Omental fat pad (tissue), 4 donors: ENCODE results near the gene FER. TPM values are rescaled to one million over a fixed set of nuclear protein-coding genes. Genes with fewer than 3 reads are reported as not detected.

Experiments
- ATAC-seq: fragments of 150-250 bp; one replicate; pipeline ENCODE4 v1.9.1; 2016; ENCODE audit warnings: mild to moderate bottlenecking, moderate library complexity; ENCODE audit not compliant: low FRiP score
- DNase-seq: peaks from one replicate; pipeline ENCODE4 v3.0.0-alpha.2; 2019; ENCODE audit warnings: low spot score
- CTCF ChIP-seq, 3 donors: fragments of 450-650 bp; IDR thresholded peaks; one replicate each; pipeline ENCODE4 v1.5.1; 2016 to 2017; ENCODE audit warnings: antibody characterized with exemption in 3 of 3, mild to moderate bottlenecking in 3 of 3, moderate library complexity in 2 of 3
- total RNA-seq, 4 donors: library from RNA; depleted of rRNA; stranded (reverse); fragments of >200 nt; gene quantifications; one replicate each; pipeline ENCODE4 v1.1.0, GENCODE V29; 2016

FER gene
- total RNA-seq, 4 donors from 2014 or later, result 25.2 to 33.1 (median 29.5) TPM

GRCh38 chr5:109053995-109054417, 306.3 kb downstream of the FER start:
- no peak for TF ChIP-seq CTCF (IDR thresholded peaks at IDR 0.05)
- DNase-seq (no peak), ATAC-seq (no peak)

- DNase-seq, result no peak
- ATAC-seq, result no peak
- no peak for TF ChIP-seq CTCF (IDR thresholded peaks at IDR 0.05)
These were observed 312.8 kb downstream of the FER start for GRCh38 chr5:109060378-109061025.

GRCh38 chr5:109062664-109063063, 315.0 kb downstream of the FER start:
- ATAC-seq (peak; percentile 27), DNase-seq (no peak)
- TF ChIP-seq CTCF (IDR thresholded peaks at IDR 0.05), result no peak

GRCh38 chr5:109063223-109063622, 315.5 kb downstream of the FER start:
- DNase-seq, result no peak
- ATAC-seq, result peak; percentile 57
- TF ChIP-seq CTCF (IDR thresholded peaks at IDR 0.05), result no peak

- TF ChIP-seq CTCF (IDR thresholded peaks at IDR 0.05), result no peak
- no peak for ATAC-seq
- no peak for DNase-seq
These were observed 329.0 kb downstream of the FER start for GRCh38 chr5:109076741-109077140.

GRCh38 chr5:109078448-109078847, 330.8 kb downstream of the FER start:
- DNase-seq, result no peak
- TF ChIP-seq CTCF (IDR thresholded peaks at IDR 0.05), result no peak
- ATAC-seq, result no peak

GRCh38 chr5:109080481-109080880, 332.8 kb downstream of the FER start:
- no peak for TF ChIP-seq CTCF (IDR thresholded peaks at IDR 0.05)
- DNase-seq (no peak), ATAC-seq (no peak)
